A549 (cell line): ENCODE results near the gene CDX1. TPM values are rescaled to one million over a fixed set of nuclear protein-coding genes. Genes with fewer than 3 reads are reported as not detected.

Experiments used
- ATAC-seq, 2 experiments: fragments of 200-7000 bp in 1 of 2; fragments of >200 bp in 1 of 2; cut with Nextera tagmentation in 1 of 2; cut with Tn5 transposase in 1 of 2; 3 replicates each; pipeline versions ENCODE4 v1.8.0 to v1.9.1; 2018 to 2020; ENCODE audit warnings: mild to moderate bottlenecking in 1 of 2, moderate library complexity in 1 of 2
- CTCF ChIA-PET: fragments of 300-600 bp; sonication (Branson Sonifier 250); formaldehyde crosslinking; extraction: SDS; loops from one replicate; lab custom pipeline; 2021; ENCODE audit warnings: antibody characterized with exemption, inconsistent platforms; lab: Yijun Ruan, JAX
- POLR2A ChIA-PET: fragments of 350-600 bp; formaldehyde crosslinking; extraction: SDS; loops from one replicate; lab custom pipeline; 2021; ENCODE audit warnings: antibody characterized with exemption, inconsistent platforms; lab: Yijun Ruan, JAX
- DNase-seq, 2 experiments: peaks; one replicate each; pipeline versions ENCODE4 v3.0.0 to v3.0.0-alpha.2; 2011 to 2016; ENCODE audit warnings: low read depth in 1 of 2, low spot score in 1 of 2
- FAIRE-seq: peaks from 2 replicates; lab custom pipeline; 2011; peaks lifted over from hg19 to GRCh38; lab: Jason Lieb, UNC
- H3K27ac ChIP-seq, 2 experiments: fragments of >200 bp; sonication (Bioruptor Twin); formaldehyde crosslinking; 3 replicates each; pipeline ENCODE4 v1.5.1; 2016 to 2017
- H3K4me1 ChIP-seq: fragments of >200 bp; sonication (Bioruptor Twin); formaldehyde crosslinking; 3 replicates; pipeline ENCODE4 v1.6.1; 2016
- H3K4me2 ChIP-seq: fragments of >200 bp; sonication (Bioruptor Twin); formaldehyde crosslinking; 3 replicates; pipeline ENCODE4 v1.6.1; 2016
- H3K4me3 ChIP-seq: fragments of >200 bp; sonication (Bioruptor Twin); formaldehyde crosslinking; 3 replicates; pipeline ENCODE4 v1.5.1; 2016
- H3K9me3 ChIP-seq: fragments of >200 bp; sonication (Bioruptor Twin); formaldehyde crosslinking; 3 replicates; pipeline ENCODE4 v1.6.1; 2016
- BHLHE40 ChIP-seq: IDR thresholded peaks from 2 replicates; pipeline ENCODE4 v1.6.1; 2012; ENCODE audit warnings: low read depth, low read length, inconsistent platforms
- CBX2 ChIP-seq: fragments of 200-600 bp; sonication (generic); IDR thresholded peaks from 2 replicates; pipeline ENCODE4 v1.6.1; 2016; ENCODE audit warnings: low read depth, mild to moderate bottlenecking, borderline replicate concordance
- CBX8 ChIP-seq: fragments of 200-600 bp; sonication (generic); IDR thresholded peaks from 2 replicates; pipeline ENCODE4 v1.6.1; 2016
- CEBPB ChIP-seq, 2 experiments: fragments of >200 bp in 1 of 2; sonication (Bioruptor Twin) in 1 of 2; formaldehyde crosslinking in 1 of 2; IDR thresholded peaks; 2 replicates each; pipeline ENCODE4 v1.6.1; 2012 to 2016
- CHD2 ChIP-seq: fragments of 150-350 bp; IDR thresholded peaks from 2 replicates; pipeline ENCODE4 v1.6.1; 2014; ENCODE audit warnings: low read length; ENCODE audit not compliant: partially characterized antibody
- CHD4 ChIP-seq: fragments of 200-600 bp; sonication (generic); IDR thresholded peaks from 2 replicates; pipeline ENCODE4 v1.6.1; 2016; ENCODE audit warnings: antibody characterized with exemption, mild to moderate bottlenecking, borderline replicate concordance
- EHF ChIP-seq: fragments of 250-450 bp; sonication (Bioruptor Pico); IDR thresholded peaks from 2 replicates; pipeline ENCODE4 v1.5.0; 2020; ENCODE audit warnings: mild to moderate bottlenecking
- FOXS1 ChIP-seq: fragments of 250-450 bp; sonication (Bioruptor Pico); IDR thresholded peaks from 2 replicates; pipeline ENCODE4 v1.5.0; 2020; ENCODE audit warnings: mild to moderate bottlenecking, moderate library complexity
- GATA3 ChIP-seq: IDR thresholded peaks from 2 replicates; pipeline ENCODE4 v1.6.1; 2012; ENCODE audit warnings: borderline replicate concordance
- HDAC2 ChIP-seq: fragments of 200-600 bp; sonication (generic); IDR thresholded peaks from 2 replicates; pipeline ENCODE4 v1.6.1; 2016
- HOXB5 ChIP-seq: fragments of 250-450 bp; sonication (Bioruptor Pico); IDR thresholded peaks from 2 replicates; pipeline ENCODE4 v1.5.0; 2020; ENCODE audit warnings: mild to moderate bottlenecking, moderate library complexity
- MAX ChIP-seq: IDR thresholded peaks from 2 replicates; pipeline ENCODE4 v1.6.1; 2012
- MYC ChIP-seq: IDR thresholded peaks from 2 replicates; pipeline ENCODE4 v1.6.1; 2012; ENCODE audit warnings: mild to moderate bottlenecking, inconsistent platforms, low read length, improper control_type of control experiment, borderline replicate concordance
- NR3C1 ChIP-seq: fragments of >200 bp; sonication (Bioruptor Twin); formaldehyde crosslinking; IDR thresholded peaks from 3 replicates; pipeline ENCODE4 v1.6.1; 2017
- POLR2AphosphoS2 ChIP-seq: conservative IDR thresholded peaks from 2 replicates; pipeline ENCODE4 v1.6.1; 2012; ENCODE audit warnings: low read length, improper control_type of control experiment, inconsistent platforms
- RARB ChIP-seq: fragments of 250-450 bp; sonication (Bioruptor Pico); IDR thresholded peaks from 2 replicates; pipeline ENCODE4 v1.8.0; 2021; ENCODE audit warnings: mild to moderate bottlenecking, moderate library complexity
- RNF2 ChIP-seq: fragments of 200-600 bp; sonication (generic); IDR thresholded peaks from 2 replicates; pipeline ENCODE4 v1.6.1; 2016; ENCODE audit warnings: low read depth, mild to moderate bottlenecking, antibody characterized with exemption, moderate library complexity, borderline replicate concordance
- SMC3 ChIP-seq: fragments of >200 bp; sonication (Bioruptor Twin); formaldehyde crosslinking; IDR thresholded peaks from 3 replicates; pipeline ENCODE4 v1.6.1; 2018; ENCODE audit warnings: inconsistent platforms
- SREBF2 ChIP-seq: fragments of 450-650 bp; IDR thresholded peaks from 2 replicates; pipeline ENCODE4 v1.6.1; 2014; ENCODE audit warnings: mild to moderate bottlenecking, moderate library complexity
- TFCP2L1 ChIP-seq: fragments of 250-450 bp; sonication (Bioruptor Pico); IDR thresholded peaks from 2 replicates; pipeline ENCODE4 v1.5.0; 2021; ENCODE audit warnings: mild to moderate bottlenecking
- TP53 ChIP-seq: fragments of 250-450 bp; sonication (Bioruptor Pico); IDR thresholded peaks from 2 replicates; pipeline ENCODE4 v1.5.0; 2021; ENCODE audit warnings: mild to moderate bottlenecking, moderate library complexity
- USF2 ChIP-seq: fragments of 450-650 bp; IDR thresholded peaks from 2 replicates; pipeline ENCODE4 v1.6.1; 2014; ENCODE audit warnings: antibody characterized with exemption
- WGBS: methylation state at CpG from one replicate; pipeline ENCODE4 v1.1.6; 2017; ENCODE audit errors: missing lambda C conversion rate; 5-methylcytosine and 5-hydroxymethylcytosine counted together
- polyA plus RNA-seq, 4 experiments: library from polyadenylated mRNA; depleted of rRNA in 3 of 4; stranded (reverse); fragments of >200 nt; fragmentation: RNase III in 1 of 4; extraction: RNeasy Plus Mini Kit Qiagen cat#74134 plus additional on column Dnase treatment in 1 of 4; gene quantifications; 2 replicates in 3 of 4; 3 replicates in 1 of 4; pipeline ENCODE4 v1.2.3, GENCODE V29; 2011 to 2017
- TF ChIP-seq, protein P1 (sequence below): IDR thresholded peaks from 2 replicates; pipeline ENCODE4 v1.6.1; 2012
- TF ChIP-seq, protein P2 (sequence below): fragments of 200-600 bp; sonication (generic); IDR thresholded peaks from 2 replicates; pipeline ENCODE4 v1.6.1; 2016; ENCODE audit warnings: antibody characterized with exemption, mild to moderate bottlenecking, moderate library complexity

CDX1 gene
- polyA plus RNA-seq, 2 of the 4 experiments (the other 2 are of a cell fraction): not detected

GRCh38 chr5:150168864-150169263, 2.3 kb downstream of the CDX1 start:
- Histone ChIP-seq H3K27ac (no peak overlapping the region), H3K4me3 (no peak overlapping the region), H3K4me1 (peaks cover 2% of the 10 kb centered on the region; the same call in 1 of the 3 replicates), H3K9me3 (no peaks in the 10 kb centered on the region), H3K4me2 (no peak overlapping the region)
- CTCF ChIA-PET: interaction anchor here (1.3 to 3.3 kb wide), 6 partner anchors 12 to 182 kb away, joined by 3 to 17 read pairs (median 4); partner anchors contain the start of gene SLC6A7
- FAIRE-seq: no peak
- no peak for DNase-seq
- 45% methylated on average over 3 of the region's 3 CpGs for WGBS
- no peak for TF ChIP-seq CBX8
- no peak for TF ChIP-seq MAX
- no peak for TF ChIP-seq CHD4
- TF ChIP-seq, all 56 proteins: peak for 0
- POLR2A ChIA-PET: no interaction called here
- peak in 1 of 2 experiments; percentile 27; a peak in 2 of 6 replicates for ATAC-seq

DNA sequence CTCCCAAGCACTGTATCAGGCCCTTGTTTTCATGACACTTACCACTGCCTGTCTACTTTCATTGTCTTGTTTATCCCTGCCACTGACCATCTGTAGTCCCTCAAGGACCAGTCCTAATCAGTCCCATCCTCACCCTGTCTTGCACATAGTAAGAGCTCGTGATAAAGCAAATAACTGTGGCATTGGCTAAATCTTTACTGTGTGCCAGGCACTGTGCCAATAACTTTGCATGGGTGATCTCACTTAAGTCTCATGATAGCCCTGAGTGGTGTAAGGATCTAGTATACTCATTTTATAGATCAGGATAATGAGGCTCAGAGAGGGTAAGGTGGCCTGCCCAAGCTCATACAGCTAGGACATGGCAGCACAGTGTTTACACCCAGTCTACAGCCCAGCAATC, 5.6 kb downstream of the CDX1 start:
- ChIA-PET CTCF (interaction anchor here (1.0 to 5.8 kb wide), 7 partner anchors 10 to 179 kb away, joined by 3 to 27 read pairs (median 4); no protein-coding TSS in a partner anchor), POLR2A (no interaction called here)
- DNase-seq (no peak), ATAC-seq (no peak), FAIRE-seq (no peak)
- no peaks in the 10 kb centered on the region for H3K9me3 ChIP-seq
- no peak overlapping the region for H3K27ac ChIP-seq
- no peak overlapping the region for H3K4me3 ChIP-seq
- no peaks in the 10 kb centered on the region for H3K4me1 ChIP-seq
- H3K4me2 ChIP-seq: no peak overlapping the region
- 69% methylated on average over 1 of the region's 1 CpG for WGBS
- TF ChIP-seq HOXB5 (CRISPR knock-in tag): no peak
- TF ChIP-seq TFCP2L1: no peak
- no peak for TF ChIP-seq CBX2
- no peak for TF ChIP-seq FOXS1 (CRISPR knock-in tag)
- no peak for TF ChIP-seq RARB
- no peak for TF ChIP-seq GATA3
- no peak for TF ChIP-seq SREBF2

GRCh38 chr5:150172556-150172955, 6.0 kb downstream of the CDX1 start:
- POLR2A ChIA-PET: no interaction called here
- no peak overlapping the region for H3K4me2 ChIP-seq
- TF ChIP-seq, protein P1, sequence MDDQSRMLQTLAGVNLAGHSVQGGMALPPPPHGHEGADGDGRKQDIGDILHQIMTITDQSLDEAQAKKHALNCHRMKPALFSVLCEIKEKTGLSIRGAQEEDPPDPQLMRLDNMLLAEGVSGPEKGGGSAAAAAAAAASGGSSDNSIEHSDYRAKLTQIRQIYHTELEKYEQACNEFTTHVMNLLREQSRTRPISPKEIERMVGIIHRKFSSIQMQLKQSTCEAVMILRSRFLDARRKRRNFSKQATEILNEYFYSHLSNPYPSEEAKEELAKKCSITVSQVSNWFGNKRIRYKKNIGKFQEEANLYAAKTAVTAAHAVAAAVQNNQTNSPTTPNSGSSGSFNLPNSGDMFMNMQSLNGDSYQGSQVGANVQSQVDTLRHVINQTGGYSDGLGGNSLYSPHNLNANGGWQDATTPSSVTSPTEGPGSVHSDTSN: no peak
- no peak for FAIRE-seq
- WGBS: 60% methylated on average over 4 of the region's 4 CpGs
- no peak for DNase-seq
- no peaks in the 10 kb centered on the region for H3K4me1 ChIP-seq
- H3K4me3 ChIP-seq: no peak overlapping the region
- CTCF ChIA-PET: interaction anchor here (1.0 to 5.8 kb wide), 5 partner anchors 10 to 178 kb away, joined by 3 to 27 read pairs (median 5); no protein-coding TSS in a partner anchor
- H3K9me3 ChIP-seq: no peaks in the 10 kb centered on the region
- no peak overlapping the region for H3K27ac ChIP-seq
- no peak for ATAC-seq

GRCh38 chr5:150173161-150173560, 6.6 kb downstream of the CDX1 start:
- no peak for FAIRE-seq
- WGBS: 79% methylated on average over 3 of the region's 3 CpGs
- no peak for TF ChIP-seq RARB
- TF ChIP-seq HDAC2: no peak
- TF ChIP-seq CBX2: no peak
- no peak for TF ChIP-seq RNF2
- no peak for TF ChIP-seq CEBPB (IDR thresholded peaks at IDR 0.05)
- TF ChIP-seq EHF: no peak
- TF ChIP-seq NR3C1: no peak
- no peak for TF ChIP-seq SMC3
- no peak for TF ChIP-seq BHLHE40
- no peak for TF ChIP-seq TFCP2L1
- no peak for TF ChIP-seq MYC
- TF ChIP-seq CHD2: no peak
- TF ChIP-seq, protein P2, sequence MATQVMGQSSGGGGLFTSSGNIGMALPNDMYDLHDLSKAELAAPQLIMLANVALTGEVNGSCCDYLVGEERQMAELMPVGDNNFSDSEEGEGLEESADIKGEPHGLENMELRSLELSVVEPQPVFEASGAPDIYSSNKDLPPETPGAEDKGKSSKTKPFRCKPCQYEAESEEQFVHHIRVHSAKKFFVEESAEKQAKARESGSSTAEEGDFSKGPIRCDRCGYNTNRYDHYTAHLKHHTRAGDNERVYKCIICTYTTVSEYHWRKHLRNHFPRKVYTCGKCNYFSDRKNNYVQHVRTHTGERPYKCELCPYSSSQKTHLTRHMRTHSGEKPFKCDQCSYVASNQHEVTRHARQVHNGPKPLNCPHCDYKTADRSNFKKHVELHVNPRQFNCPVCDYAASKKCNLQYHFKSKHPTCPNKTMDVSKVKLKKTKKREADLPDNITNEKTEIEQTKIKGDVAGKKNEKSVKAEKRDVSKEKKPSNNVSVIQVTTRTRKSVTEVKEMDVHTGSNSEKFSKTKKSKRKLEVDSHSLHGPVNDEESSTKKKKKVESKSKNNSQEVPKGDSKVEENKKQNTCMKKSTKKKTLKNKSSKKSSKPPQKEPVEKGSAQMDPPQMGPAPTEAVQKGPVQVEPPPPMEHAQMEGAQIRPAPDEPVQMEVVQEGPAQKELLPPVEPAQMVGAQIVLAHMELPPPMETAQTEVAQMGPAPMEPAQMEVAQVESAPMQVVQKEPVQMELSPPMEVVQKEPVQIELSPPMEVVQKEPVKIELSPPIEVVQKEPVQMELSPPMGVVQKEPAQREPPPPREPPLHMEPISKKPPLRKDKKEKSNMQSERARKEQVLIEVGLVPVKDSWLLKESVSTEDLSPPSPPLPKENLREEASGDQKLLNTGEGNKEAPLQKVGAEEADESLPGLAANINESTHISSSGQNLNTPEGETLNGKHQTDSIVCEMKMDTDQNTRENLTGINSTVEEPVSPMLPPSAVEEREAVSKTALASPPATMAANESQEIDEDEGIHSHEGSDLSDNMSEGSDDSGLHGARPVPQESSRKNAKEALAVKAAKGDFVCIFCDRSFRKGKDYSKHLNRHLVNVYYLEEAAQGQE: no peak
- TF ChIP-seq USF2: no peak
- TF ChIP-seq TP53: no peak
- no peak for TF ChIP-seq MAX
- no peak for TF ChIP-seq POLR2AphosphoS2
- no peak for TF ChIP-seq SREBF2

More at GRCh38 chr5:150173161-150173560, 6.6 kb downstream of the CDX1 start:
- ChIA-PET POLR2A (no interaction called here), CTCF (interaction anchor here (0.9 to 5.8 kb wide), 6 partner anchors 11 to 339 kb away, joined by 3 to 27 read pairs (median 5); no protein-coding TSS in a partner anchor)
- Histone ChIP-seq H3K9me3 (no peaks in the 10 kb centered on the region), H3K27ac (no peak overlapping the region), H3K4me2 (no peak overlapping the region), H3K4me3 (no peak overlapping the region), H3K4me1 (no peaks in the 10 kb centered on the region)
- ATAC-seq (no peak), DNase-seq (no peak)
